AG09309 (cell line): ENCODE measurements around the gene CCDC12.

Source experiments
- DNase-seq: peaks from one replicate; pipeline ENCODE4 v3.0.0-alpha.2; 2010; ENCODE audit warnings: low read depth
- H3K4me3 ChIP-seq: 2 replicates; pipeline ENCODE4 v1.5.1; 2011; ENCODE audit warnings: mild to moderate bottlenecking, low read depth, low read length, moderate library complexity; ENCODE audit not compliant: control insufficient read depth
- TF ChIP-seq, protein P1 (sequence below): IDR thresholded peaks from 2 replicates; pipeline ENCODE4 v1.5.1; 2011; ENCODE audit warnings: mild to moderate bottlenecking, low read depth, low read length, inconsistent platforms; ENCODE audit not compliant: insufficient read depth, control insufficient read depth; ENCODE audit errors: missing control alignments

Gene CCDC12

GRCh38 chr3:46902188-46902631 lies 74.3 kb downstream of the CCDC12 start:
- TF ChIP-seq, protein P1, sequence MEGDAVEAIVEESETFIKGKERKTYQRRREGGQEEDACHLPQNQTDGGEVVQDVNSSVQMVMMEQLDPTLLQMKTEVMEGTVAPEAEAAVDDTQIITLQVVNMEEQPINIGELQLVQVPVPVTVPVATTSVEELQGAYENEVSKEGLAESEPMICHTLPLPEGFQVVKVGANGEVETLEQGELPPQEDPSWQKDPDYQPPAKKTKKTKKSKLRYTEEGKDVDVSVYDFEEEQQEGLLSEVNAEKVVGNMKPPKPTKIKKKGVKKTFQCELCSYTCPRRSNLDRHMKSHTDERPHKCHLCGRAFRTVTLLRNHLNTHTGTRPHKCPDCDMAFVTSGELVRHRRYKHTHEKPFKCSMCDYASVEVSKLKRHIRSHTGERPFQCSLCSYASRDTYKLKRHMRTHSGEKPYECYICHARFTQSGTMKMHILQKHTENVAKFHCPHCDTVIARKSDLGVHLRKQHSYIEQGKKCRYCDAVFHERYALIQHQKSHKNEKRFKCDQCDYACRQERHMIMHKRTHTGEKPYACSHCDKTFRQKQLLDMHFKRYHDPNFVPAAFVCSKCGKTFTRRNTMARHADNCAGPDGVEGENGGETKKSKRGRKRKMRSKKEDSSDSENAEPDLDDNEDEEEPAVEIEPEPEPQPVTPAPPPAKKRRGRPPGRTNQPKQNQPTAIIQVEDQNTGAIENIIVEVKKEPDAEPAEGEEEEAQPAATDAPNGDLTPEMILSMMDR, result no peak
- DNase-seq, result no peak

GRCh38 chr3:46901591-46902187 lies 74.9 kb downstream of the CCDC12 start:
- no peak for DNase-seq
- H3K4me3 ChIP-seq, result no peak overlapping the region
- TF ChIP-seq, protein P1, result no peak

More at GRCh38 chr3:46902188-46902631, 74.3 kb downstream of the CCDC12 start:
- H3K4me3 ChIP-seq, result no peak overlapping the region

GRCh38 chr3:46901061-46901460 lies 75.5 kb downstream of the CCDC12 start:
- H3K4me3 ChIP-seq, result no peak overlapping the region
- no peak for DNase-seq
- TF ChIP-seq, protein P1, result no peak

GRCh38 chr3:46900356-46900755 lies 76.2 kb downstream of the CCDC12 start:
- no peak overlapping the region for H3K4me3 ChIP-seq
- TF ChIP-seq, protein P1, result no peak

DNA sequence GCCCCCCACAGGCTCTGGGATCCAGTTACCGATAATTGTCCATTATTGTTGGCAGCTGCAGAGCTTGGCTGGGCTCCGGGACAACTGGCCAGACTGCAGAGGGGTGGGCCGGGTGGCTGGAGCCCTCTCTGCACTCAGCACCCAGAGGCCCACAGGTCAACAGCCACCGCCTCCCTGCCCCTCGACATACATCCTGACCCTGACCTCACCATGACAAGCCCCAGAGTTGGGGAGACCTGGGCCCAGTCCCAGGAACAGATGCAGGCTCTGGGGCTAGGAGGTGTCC lies 76.6 kb downstream of the CCDC12 start:
- TF ChIP-seq, protein P1, result no peak
- no peak for DNase-seq

More at GRCh38 chr3:46900356-46900755, 76.2 kb downstream of the CCDC12 start:
- DNase-seq, result no peak

DNA sequence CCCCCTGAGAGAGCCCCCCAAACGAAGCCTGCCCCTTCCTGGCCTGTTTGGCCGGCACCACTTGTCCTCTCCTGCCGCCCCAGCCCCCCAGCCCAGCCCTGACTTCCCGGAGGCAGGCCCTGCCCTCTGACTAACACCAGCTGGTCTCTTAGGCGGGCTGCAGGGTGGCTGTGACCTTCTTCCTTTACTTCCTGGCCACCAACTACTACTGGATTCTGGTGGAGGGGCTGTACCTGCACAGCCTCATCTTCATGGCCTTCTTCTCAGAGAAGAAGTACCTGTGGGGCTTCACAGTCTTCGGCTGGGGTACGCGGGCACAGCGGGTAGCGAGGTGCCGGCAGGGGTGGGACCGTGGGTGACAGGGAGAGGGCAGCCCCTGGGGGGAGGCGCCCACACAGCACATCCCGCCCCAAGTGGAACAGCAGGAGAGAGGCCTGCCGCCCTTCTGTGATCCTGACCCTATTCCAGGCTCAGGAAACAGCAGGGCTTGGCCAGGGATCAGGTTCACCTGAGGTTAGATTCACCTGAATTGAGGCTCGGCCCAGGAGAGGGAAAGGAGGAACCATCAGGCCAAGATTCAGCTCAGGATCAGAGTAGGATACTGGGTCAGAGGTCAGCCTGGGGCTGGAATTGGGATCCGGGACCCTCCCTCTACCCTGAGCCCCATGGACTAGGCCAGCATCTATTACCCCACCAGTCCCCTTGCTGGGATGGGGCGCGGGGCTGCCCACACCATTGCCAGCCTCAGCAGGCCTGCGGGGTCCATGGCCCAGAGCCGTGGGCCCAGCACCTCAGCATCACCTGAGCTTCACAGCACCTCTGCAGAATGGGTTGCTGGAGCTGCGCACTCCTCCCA lies 77.2 kb downstream of the CCDC12 start:
- TF ChIP-seq, protein P1, result no peak
- no peak for DNase-seq
- no peak overlapping the region for H3K4me3 ChIP-seq

More for the DNA sequence above, 76.6 kb downstream of the CCDC12 start:
- H3K4me3 ChIP-seq, result no peak overlapping the region
